SJSA1 (cell line): ENCODE data around the gene IL17C. TPM values are rescaled to one million over a fixed set of nuclear protein-coding genes. Genes with fewer than 3 reads are reported as not detected.
"Not testable (repeated sequence)": the region's sequence is repeated elsewhere in the genome, so short reads cannot be mapped to it uniquely, and the experiment has no call there.

ENCODE experiments used
- DNase-seq, 2 experiments: peaks; one replicate each; pipeline ENCODE4 v3.0.0-alpha.2; 2015 to 2020; ENCODE audit warnings: low spot score in 2 of 2, low read depth in 1 of 2
- H3K27ac ChIP-seq: fragments of 250-450 bp; sonication (Bioruptor Pico); 2 replicates; pipeline ENCODE4 v1.5.1; 2020; ENCODE audit warnings: mild to moderate bottlenecking, moderate library complexity
- H3K27me3 ChIP-seq: fragments of 250-450 bp; sonication (Bioruptor Pico); replicated peaks from 2 replicates; pipeline ENCODE4 v1.5.1; 2020; ENCODE audit warnings: mild to moderate bottlenecking, moderate library complexity
- H3K36me3 ChIP-seq: fragments of 250-450 bp; sonication (Bioruptor Pico); 2 replicates; pipeline ENCODE4 v1.5.1; 2020; ENCODE audit warnings: mild to moderate bottlenecking
- H3K4me1 ChIP-seq: fragments of 250-450 bp; sonication (Bioruptor Pico); replicated peaks from 2 replicates; pipeline ENCODE4 v1.6.1; 2021; ENCODE audit warnings: mild to moderate bottlenecking
- H3K4me3 ChIP-seq: fragments of 250-450 bp; sonication (Bioruptor Pico); 2 replicates; pipeline ENCODE4 v1.5.1; 2020; ENCODE audit warnings: mild to moderate bottlenecking
- H3K9me3 ChIP-seq: fragments of 250-450 bp; sonication (Bioruptor Pico); replicated peaks from 2 replicates; pipeline ENCODE4 v1.5.1; 2020; ENCODE audit warnings: mild to moderate bottlenecking
- total RNA-seq: library from RNA; depleted of rRNA; stranded (reverse); fragments of >200 nt; shearing (Covaris generic); gene quantifications from 2 replicates; pipeline ENCODE4 v1.2.3, GENCODE V29; 2014

The IL17C gene
- total RNA-seq, 1 experiment from 2014 or later, result not detected

DNA sequence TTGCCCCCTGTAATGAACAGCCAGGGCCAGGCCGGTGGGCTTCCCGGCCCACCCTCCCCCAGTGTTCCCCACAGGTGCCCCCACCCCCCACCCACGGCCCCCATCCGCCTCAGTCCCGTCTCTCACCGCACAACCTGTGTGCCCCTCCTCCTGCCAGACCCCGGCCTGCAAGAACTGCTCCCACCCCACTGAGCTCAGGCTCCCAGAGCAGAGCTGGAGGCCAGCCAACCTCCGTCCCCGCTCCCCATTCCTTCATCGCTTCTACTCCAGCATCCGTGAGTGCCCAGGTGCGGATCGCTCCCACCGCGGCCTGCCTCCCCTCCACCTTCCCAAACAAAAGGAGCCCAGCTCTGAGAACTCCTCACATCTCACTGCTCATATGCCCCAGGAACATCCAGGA lies 20.3 kb downstream of the IL17C start:
- no peak overlapping the region for H3K4me3 ChIP-seq
- no peaks in the 10 kb centered on the region for H3K9me3 ChIP-seq
- H3K36me3 ChIP-seq, result peaks cover 14% of the 10 kb centered on the region
- H3K27ac ChIP-seq, result no peak overlapping the region
- peaks cover 6% of the 10 kb centered on the region for H3K4me1 ChIP-seq
- H3K27me3 ChIP-seq, result no peaks in the 10 kb centered on the region
- no peak for DNase-seq

DNA sequence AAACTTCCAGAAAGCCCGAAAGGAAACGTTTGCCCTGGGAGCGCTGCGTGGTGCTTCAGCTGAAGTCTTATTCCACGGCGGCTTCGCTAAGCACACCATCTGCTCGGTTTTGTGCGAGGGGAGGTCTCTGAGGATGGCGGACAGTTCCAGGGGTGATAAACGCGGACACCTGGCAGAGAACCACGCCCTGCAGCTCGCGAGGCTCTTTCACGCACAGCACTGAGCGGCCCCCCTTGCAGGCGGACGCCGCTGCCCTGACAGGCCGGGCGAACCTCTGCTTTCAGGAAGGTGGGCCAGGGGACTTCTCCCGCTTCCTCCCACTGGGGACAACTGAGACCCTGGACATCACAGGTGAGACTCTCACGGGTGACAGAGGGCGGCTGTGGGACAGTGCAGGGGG lies 20.8 kb downstream of the IL17C start:
- DNase-seq, result no peak
- no peak overlapping the region for H3K27ac ChIP-seq
- no peak overlapping the region for H3K4me3 ChIP-seq
- H3K4me1 ChIP-seq, result peaks cover 10% of the 10 kb centered on the region
- no peaks in the 10 kb centered on the region for H3K27me3 ChIP-seq
- peaks cover 14% of the 10 kb centered on the region for H3K36me3 ChIP-seq
- H3K9me3 ChIP-seq, result no peaks in the 10 kb centered on the region

DNA sequence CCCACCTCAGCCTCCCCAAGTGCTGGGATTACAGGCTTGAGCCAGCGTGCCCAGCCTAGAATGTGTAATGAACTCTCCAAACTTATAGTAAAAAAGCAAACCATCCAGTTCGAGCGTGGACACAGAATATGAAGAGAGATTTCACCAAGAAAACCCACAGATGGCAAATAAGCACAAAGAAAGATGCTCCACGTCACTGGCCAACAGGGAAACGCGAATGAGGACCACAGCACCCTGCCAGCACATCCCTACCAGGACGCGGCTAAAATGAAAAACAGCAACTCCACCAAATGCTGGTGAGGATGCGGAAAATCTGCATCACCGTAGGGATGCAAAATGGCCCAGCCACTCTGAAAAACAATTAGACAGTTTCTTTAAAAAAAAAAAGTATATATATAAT lies 23.1 kb downstream of the IL17C start:
- Histone ChIP-seq H3K36me3 (no peaks in the 10 kb centered on the region; the same call in 1 of the 2 replicates), H3K27ac (no peak overlapping the region), H3K4me3 (no peak overlapping the region), H3K27me3 (no peaks in the 10 kb centered on the region), H3K9me3 (no peaks in the 10 kb centered on the region), H3K4me1 (peaks cover 10% of the 10 kb centered on the region)
- DNase-seq, result no peak

DNA sequence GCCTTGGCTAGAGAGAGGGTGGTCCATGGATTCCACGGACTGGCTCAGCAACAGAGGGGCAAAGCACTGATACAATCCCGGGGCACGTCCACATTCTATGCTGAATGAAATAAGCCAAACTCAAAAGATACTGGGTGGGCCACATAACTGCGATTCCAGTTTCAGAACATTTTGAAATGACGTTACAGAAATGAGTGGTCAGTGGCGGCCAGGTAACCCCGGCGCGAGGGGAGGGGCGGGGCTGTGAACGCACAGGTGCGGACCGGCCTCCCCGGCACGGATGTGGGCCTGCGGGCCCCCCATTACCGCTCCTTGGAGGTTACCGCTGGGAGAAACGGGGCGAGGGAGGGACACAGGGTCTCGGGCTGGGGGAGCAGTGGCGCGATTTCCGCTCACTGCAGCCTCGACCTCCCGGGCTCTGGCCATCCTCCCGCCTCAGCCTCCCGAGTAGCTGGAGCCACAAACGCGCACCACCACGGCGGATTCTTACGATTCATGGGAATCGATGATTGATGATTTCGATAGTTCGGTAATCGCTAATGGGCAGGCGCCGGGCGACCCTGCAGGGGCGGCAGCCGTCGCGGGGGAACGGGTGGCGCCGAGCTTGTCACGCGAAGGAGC lies 24.0 kb downstream of the IL17C start:
- Histone ChIP-seq H3K27me3 (no peaks in the 10 kb centered on the region), H3K36me3 (no peaks in the 10 kb centered on the region; the same call in 1 of the 2 replicates), H3K27ac (peak overlapping the region; percentile 39), H3K4me3 (peak overlapping the region; percentile 84), H3K9me3 (no peaks in the 10 kb centered on the region), H3K4me1 (peaks cover 10% of the 10 kb centered on the region)
- no peak for DNase-seq

DNA sequence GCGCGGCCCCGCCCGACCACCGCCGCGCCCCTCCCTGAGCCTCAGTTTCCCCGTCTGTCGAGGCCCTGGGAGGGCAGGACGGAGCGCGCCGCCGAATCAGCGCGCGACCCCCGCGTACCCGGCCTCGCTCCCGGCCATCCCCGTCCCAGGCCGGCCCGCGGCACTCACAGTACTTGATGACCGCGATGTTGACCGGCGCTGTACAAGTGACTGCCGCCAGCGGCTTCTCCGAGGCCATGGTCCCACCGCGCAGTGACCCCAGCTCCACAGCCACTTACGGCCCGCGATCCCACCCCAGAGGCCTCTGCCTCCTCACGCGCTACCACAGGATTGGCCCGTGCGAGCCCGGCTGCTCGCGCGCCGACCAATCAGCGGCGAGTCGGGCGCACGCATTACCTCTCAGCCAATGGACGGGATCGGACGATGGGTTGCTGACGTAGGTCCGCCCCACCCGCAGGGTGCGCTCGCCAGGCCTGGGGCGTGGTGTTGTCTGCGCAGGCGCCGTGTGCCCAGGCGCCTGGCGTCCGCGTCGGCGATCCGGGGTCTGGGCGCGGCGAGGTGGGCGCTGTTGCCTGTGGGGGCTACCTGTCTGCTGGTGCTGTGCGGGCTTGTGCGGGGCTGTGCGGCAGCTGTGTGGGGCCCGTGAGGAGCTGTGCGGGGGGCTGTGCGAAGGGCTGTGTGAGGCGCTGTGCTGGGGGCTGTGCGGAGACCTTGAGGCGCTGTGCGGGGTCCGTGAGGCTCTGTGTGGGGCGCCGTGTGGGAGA lies 24.7 kb downstream of the IL17C start, which contains the start of gene MVD:
TSS of gene MVD (minus strand) at position 249 of the 764 bp plus-strand sequence. CDS start at position 238, 11 bp downstream.
- H3K4me3 ChIP-seq, result peak within 1 kb of the TSS; percentile 84
- H3K9me3 ChIP-seq, result no peaks in the 10 kb centered on the region
- H3K27ac ChIP-seq, result peak within 1 kb of the TSS; percentile 39

DNA sequence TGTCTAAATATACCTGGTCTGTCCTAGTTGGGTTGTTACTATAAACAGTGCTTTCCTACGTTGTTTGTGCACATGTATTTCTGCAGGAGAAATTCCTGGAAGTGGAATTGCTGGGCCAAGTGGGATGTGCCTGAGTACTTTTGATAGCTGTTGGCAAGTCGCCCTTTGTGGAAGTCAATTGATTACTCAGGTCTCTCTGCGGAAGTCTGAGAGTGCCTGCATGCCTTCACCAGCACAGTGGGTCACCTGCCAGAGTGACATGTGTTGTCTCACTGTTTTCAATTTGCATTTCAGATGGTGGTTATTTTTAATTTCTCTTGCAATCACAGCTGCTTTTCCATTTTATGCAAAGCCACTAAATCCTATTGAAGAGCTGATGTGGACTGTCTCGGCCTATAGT lies 26.8 kb downstream of the IL17C start:
- Histone ChIP-seq H3K27me3 (no peaks in the 10 kb centered on the region), H3K27ac (no peak overlapping the region), H3K36me3 (no peaks in the 10 kb centered on the region; the same call in 1 of the 2 replicates), H3K4me3 (no peak overlapping the region), H3K4me1 (peaks cover 10% of the 10 kb centered on the region), H3K9me3 (no peaks in the 10 kb centered on the region)
- no peak for DNase-seq

More for the DNA sequence above, 24.7 kb downstream of the IL17C start, which contains the start of gene MVD:
- Histone ChIP-seq H3K27me3 (no peaks in the 10 kb centered on the region), H3K4me1 (peaks cover 10% of the 10 kb centered on the region), H3K36me3 (no peaks in the 10 kb centered on the region; the same call in 1 of the 2 replicates)
- DNase-seq, result peak; percentile 94 to 98

DNA sequence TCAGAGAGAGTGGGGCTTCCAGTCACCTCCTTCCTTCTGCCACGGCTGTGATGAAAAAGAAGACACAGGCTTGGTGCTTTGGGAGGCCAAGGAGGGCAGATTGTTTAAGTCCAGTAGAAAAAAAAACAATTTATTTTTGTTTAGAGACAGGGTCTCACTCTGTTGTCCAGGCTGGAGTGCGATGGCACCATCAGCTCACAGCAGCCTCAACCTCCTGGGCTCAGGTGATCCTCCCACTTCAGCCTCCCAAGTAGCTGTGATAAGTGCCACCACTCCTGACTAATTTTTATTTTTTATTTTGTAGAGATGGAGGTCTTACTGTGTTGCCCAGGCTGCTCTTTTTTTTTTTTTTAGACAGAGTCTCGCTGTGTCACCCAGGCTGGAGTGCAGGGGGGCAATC lies 27.2 kb downstream of the IL17C start:
- Histone ChIP-seq H3K27me3 (no peaks in the 10 kb centered on the region), H3K36me3 (no peaks in the 10 kb centered on the region; the same call in 1 of the 2 replicates), H3K9me3 (no peaks in the 10 kb centered on the region), H3K27ac (no peak overlapping the region), H3K4me1 (peaks cover 10% of the 10 kb centered on the region), H3K4me3 (no peak overlapping the region)
- DNase-seq, result no peak

DNA sequence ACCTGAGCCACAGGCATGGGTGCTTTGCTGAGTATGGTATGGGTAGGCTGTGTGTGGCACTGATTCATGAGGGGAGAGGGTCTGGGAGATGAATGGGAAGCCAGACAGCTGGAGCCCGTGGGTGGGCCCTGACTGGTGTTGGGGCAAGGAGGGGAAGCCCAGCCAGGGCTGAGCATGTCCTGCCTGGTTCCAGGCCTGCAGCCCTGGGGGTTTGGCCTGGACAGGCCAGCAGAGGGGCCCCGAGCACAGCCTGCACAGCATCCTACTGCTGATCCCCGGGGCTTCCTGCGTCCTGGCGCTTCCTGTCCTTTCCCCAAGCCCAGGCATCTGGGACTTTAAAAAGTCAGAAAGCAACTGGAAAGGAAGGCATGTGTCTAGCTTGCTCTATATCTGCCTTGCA lies 29.1 kb downstream of the IL17C start:
- H3K27ac ChIP-seq, result no peak overlapping the region
- peaks cover 4% of the 10 kb centered on the region; the same call in 1 of the 2 replicates for H3K4me1 ChIP-seq
- no peaks in the 10 kb centered on the region for H3K9me3 ChIP-seq
- H3K36me3 ChIP-seq, result no peaks in the 10 kb centered on the region; the same call in 1 of the 2 replicates
- H3K4me3 ChIP-seq, result no peak overlapping the region
- no peaks in the 10 kb centered on the region for H3K27me3 ChIP-seq
- no peak for DNase-seq

DNA sequence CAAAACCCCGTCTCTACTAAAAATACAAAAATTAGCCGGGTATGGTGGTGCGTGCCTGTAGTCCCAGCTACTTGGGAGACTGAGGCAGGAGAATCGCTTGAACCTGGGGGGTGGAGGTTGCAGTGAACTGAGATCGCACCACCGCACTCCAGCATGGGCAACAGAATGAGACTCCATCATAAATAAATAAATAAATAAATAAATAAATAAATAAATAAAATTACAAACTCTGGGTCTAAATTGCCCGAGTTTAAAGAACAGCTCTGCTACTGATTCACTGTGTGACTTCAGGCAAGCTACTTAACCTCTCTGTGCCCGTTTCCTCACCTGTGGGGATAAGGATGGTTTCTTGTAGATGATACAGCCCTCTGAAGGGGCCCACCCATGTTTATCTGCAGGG lies 31.1 kb downstream of the IL17C start:
- H3K27ac ChIP-seq, H3K27me3 ChIP-seq, DNase-seq, H3K4me3 ChIP-seq, H3K9me3 ChIP-seq, H3K4me1 ChIP-seq, H3K36me3 ChIP-seq: not testable (repeated sequence)

DNA sequence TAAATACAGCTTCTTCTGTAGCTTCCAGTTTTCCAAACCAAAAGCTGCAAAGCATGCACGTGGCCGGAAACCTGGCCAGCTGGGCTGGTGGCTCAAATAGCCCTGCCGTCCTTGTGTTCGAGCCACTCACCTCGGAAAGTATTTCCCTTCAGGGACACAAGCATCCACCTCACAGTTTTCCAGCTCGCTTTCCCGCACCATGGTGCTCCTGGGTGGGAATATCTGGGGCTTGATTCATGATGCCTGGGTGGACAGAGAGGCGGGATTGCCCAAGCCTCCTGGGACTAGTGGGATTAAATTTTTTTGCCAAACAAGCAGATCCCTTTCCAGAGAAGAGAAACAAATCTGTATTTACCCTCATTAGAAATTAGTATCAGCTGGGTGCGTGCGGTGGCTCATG lies 31.6 kb downstream of the IL17C start:
- H3K4me3 ChIP-seq, result no peak overlapping the region
- H3K9me3 ChIP-seq, result no peaks in the 10 kb centered on the region
- no peaks in the 10 kb centered on the region for H3K27me3 ChIP-seq
- no peak for DNase-seq
- H3K36me3 ChIP-seq, result no peaks in the 10 kb centered on the region; the same call in 1 of the 2 replicates
- no peak overlapping the region for H3K27ac ChIP-seq
- no peaks in the 10 kb centered on the region for H3K4me1 ChIP-seq

DNA sequence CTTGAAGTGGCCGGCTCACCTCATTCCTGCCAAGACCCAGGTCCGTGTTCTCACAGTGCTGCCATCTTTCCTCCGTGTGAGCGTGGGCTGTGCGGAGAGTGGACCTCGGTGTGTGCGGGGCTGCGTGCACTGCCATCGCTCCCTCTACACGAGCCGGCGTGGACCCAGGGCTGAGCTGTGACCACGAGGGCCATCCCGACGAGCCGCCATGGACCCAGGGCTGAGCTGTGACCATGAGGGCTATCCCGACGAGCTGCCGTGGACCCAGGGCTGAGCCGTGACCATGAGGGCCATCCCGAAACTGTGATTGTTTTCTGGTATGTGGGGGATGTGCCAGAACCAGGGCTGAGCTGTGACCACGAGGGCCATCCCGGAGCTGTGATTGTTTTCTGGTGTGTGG lies 33.4 kb downstream of the IL17C start:
- no peaks in the 10 kb centered on the region for H3K36me3 ChIP-seq
- H3K9me3 ChIP-seq, result no peaks in the 10 kb centered on the region
- H3K27me3 ChIP-seq, result no peaks in the 10 kb centered on the region
- no peak overlapping the region for H3K4me3 ChIP-seq
- H3K4me1 ChIP-seq, result no peaks in the 10 kb centered on the region
- no peak for DNase-seq
- H3K27ac ChIP-seq, result no peak overlapping the region

DNA sequence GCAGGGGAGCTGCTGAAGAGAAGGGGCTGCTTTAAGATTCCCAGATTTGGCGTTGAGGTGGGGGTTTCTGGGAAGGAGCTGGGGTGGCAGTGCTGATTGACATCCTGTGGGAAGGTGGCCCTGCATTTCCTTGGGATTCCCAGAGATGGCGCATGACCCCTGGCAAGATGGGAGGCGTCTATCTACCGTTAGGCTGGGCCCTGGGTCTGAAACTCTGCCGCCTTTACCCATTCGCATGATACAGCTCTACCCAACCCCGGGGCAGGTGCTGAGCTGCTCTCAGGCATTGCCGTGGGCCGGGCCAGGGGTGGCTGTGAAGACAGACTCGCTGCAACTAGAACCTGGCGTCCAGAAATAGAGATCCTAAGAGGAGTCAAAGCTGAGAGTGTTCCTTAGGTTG lies 34.4 kb downstream of the IL17C start:
- no peaks in the 10 kb centered on the region for H3K4me1 ChIP-seq
- H3K4me3 ChIP-seq, result no peak overlapping the region
- no peaks in the 10 kb centered on the region for H3K36me3 ChIP-seq
- H3K27ac ChIP-seq, result no peak overlapping the region
- H3K27me3 ChIP-seq, result no peaks in the 10 kb centered on the region
- H3K9me3 ChIP-seq, result no peaks in the 10 kb centered on the region
- no peak for DNase-seq

DNA sequence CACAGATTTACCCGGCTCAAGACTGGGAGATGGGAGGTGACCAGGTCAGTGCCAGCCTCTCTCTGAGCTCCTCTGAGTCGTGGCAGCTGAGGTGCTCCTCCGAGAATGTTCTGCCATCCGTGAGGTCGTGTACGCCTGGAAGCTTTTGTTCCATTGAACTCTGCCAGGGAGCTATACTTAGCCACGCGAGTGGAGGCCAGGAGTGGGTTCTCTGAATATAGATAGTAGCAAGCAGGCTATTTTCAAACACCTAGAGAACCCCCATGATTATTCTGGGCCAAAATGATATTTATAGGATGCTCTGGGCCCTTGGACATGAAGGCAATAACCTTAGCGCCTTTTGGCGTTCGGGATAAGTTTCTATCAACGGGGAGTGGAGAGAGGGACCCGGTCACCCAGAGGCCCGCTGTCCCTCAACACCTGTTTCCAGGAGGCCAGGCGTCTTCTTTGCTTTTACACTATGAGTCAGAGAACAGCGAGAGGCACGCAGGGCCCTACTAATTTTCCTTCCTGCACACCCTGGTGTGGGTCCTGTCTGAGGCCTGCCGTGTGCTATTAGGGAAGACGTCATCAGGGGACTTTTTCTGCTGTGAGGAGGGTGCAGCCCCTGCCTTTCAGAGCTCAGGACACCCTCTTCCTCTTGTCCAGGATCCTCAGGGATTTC lies 35.5 kb downstream of the IL17C start:
- Histone ChIP-seq H3K27ac (no peak overlapping the region), H3K4me3 (no peak overlapping the region), H3K9me3 (no peaks in the 10 kb centered on the region), H3K4me1 (no peaks in the 10 kb centered on the region), H3K27me3 (no peaks in the 10 kb centered on the region), H3K36me3 (no peaks in the 10 kb centered on the region)
- no peak for DNase-seq
